Mucosa of descending colon (tissue), 3 donors: ENCODE results near the gene SLIT3. TPM values are rescaled to one million over a fixed set of nuclear protein-coding genes. Genes with fewer than 3 reads are reported as not detected.

Experiments used
- ATAC-seq: fragments of 200-7000 bp; cut with Tn5 transposase; one replicate; pipeline ENCODE4 v1.9.1; 2020; ENCODE audit warnings: mild to moderate bottlenecking, moderate library complexity
- DNase-seq, 3 donors: peaks; one replicate each; pipeline ENCODE4 v3.0.0-alpha.2; 2020
- H3K36me3 ChIP-seq: fragments of 200-600 bp; one replicate; pipeline ENCODE4 v1.8.0; 2021; ENCODE audit warnings: low read depth, mild to moderate bottlenecking
- H3K4me1 ChIP-seq: fragments of 200-600 bp; one replicate; pipeline ENCODE4 v1.8.0; 2021; ENCODE audit warnings: low read depth, mild to moderate bottlenecking
- H3K4me3 ChIP-seq: fragments of 200-600 bp; one replicate; pipeline ENCODE4 v1.8.0; 2021; ENCODE audit warnings: mild to moderate bottlenecking
- H3K9me3 ChIP-seq: fragments of 200-600 bp; one replicate; pipeline ENCODE4 v1.8.0; 2021; ENCODE audit warnings: mild to moderate bottlenecking
- intact Hi-C, 2 donors: fragments of 100-400 bp; cut with DNase I in 1 of 2; cut with micrococcal nuclease in 1 of 2; formaldehyde crosslinking; loops; one replicate each; pipeline versions ENCODE4 v1.11.0 to v1.11.1; 2022; cut with DNase I, micrococcal nuclease
- total RNA-seq, 3 donors: library from RNA; stranded (reverse); fragmentation: NEBNext Ultra II Directional in 2 of 3; extraction: Animal tissue kit (Norgen Biotek cat#: 25700) in 2 of 3; gene quantifications; one replicate each; pipeline versions ENCODE4 v1.2.1 to v1.2.4, GENCODE V29; 2021 to 2023
- TF ChIP-seq, protein P1 (sequence below): fragments of 200-600 bp; IDR thresholded peaks from one replicate; pipeline ENCODE4 v1.8.0; 2022; ENCODE audit warnings: antibody characterized with exemption, mild to moderate bottlenecking
- donor health status: DM: no; HTN: no; CAD: no; lungs with moderate emphysema.
- donor health status: DM: no; HTN: no; CAD: no.
- donor health status: DM: no; HTN: yes; CAD: no.

Gene SLIT3
- total RNA-seq, 3 donors from 2014 or later, result 4.2 to 25.5 (median 16.1) TPM

DNA sequence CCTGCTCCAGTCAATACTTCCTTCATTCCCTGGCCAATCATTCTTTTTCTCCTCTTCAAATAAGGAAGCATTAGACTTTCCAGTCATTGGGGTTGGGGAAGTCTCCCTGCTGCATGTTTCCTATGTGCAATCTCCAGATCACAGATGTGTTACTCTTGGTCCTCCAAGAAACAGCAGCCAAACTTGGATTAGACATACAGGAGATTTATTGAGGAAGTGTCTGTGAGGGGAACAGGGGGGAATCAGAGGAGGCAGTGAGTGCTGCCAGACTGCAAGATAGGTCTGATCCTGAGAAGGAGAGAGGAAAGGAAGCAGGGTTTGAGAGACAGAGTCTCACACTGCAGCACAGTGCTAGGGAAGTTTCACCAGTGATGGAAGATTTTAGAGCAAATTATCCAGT, 40.6 kb upstream of the SLIT3 start:
- Histone ChIP-seq H3K4me3 (no peak overlapping the region), H3K4me1 (no peaks in the 10 kb centered on the region), H3K36me3 (no peaks in the 10 kb centered on the region), H3K9me3 (no peaks in the 10 kb centered on the region)
- TF ChIP-seq, protein P1, sequence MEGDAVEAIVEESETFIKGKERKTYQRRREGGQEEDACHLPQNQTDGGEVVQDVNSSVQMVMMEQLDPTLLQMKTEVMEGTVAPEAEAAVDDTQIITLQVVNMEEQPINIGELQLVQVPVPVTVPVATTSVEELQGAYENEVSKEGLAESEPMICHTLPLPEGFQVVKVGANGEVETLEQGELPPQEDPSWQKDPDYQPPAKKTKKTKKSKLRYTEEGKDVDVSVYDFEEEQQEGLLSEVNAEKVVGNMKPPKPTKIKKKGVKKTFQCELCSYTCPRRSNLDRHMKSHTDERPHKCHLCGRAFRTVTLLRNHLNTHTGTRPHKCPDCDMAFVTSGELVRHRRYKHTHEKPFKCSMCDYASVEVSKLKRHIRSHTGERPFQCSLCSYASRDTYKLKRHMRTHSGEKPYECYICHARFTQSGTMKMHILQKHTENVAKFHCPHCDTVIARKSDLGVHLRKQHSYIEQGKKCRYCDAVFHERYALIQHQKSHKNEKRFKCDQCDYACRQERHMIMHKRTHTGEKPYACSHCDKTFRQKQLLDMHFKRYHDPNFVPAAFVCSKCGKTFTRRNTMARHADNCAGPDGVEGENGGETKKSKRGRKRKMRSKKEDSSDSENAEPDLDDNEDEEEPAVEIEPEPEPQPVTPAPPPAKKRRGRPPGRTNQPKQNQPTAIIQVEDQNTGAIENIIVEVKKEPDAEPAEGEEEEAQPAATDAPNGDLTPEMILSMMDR, result no peak
- DNase-seq (no peak), ATAC-seq (no peak)
- intact Hi-C loops, result no loop called here

DNA sequence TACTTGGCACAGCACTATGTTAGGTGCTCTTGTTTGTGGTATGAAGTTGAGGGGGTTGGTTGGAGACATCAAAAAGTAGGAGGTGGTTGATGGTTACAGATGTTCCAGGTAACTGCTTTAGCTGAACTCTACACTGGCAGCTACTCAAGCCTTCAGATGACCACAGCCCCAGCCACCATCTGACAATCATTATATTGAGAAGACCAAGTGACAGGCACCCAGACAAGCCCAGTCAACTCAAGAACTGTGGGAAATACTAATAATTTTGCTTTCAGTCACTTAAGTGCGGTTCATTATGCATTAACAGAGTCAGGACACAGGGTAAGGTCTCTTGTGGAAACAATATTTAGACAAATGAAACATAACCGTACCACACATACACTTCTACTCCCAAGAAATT, 38.9 kb upstream of the SLIT3 start:
- H3K4me1 ChIP-seq, result no peaks in the 10 kb centered on the region
- intact Hi-C loops, result no loop called here
- TF ChIP-seq, protein P1, result no peak
- H3K4me3 ChIP-seq, result no peak overlapping the region
- no peak for DNase-seq
- no peaks in the 10 kb centered on the region for H3K36me3 ChIP-seq
- no peaks in the 10 kb centered on the region for H3K9me3 ChIP-seq
- ATAC-seq, result no peak

DNA sequence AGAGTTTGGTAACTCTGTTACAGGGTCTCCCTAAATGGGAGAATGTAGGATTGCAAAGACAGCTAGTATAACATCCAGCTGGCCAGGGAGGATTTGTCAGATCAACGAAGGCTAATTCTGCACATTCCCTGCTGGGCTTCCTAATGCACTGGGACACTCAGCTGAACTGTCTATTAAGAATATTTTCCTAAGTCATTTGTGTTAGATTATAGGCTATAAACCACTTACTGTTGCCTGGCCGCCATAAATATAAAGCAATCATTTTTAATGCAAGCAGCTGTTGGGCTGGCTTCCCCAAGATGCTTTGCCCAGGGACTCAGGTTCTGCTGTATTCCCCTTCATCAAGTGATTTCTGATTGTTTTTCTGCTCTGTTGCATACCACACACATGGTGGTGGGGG, 35.3 kb upstream of the SLIT3 start:
- intact Hi-C loops, result no loop called here
- no peak for ATAC-seq
- Histone ChIP-seq H3K4me3 (no peak overlapping the region), H3K9me3 (no peaks in the 10 kb centered on the region), H3K36me3 (no peaks in the 10 kb centered on the region), H3K4me1 (no peaks in the 10 kb centered on the region)
- DNase-seq, result no peak
- TF ChIP-seq, protein P1, result no peak

DNA sequence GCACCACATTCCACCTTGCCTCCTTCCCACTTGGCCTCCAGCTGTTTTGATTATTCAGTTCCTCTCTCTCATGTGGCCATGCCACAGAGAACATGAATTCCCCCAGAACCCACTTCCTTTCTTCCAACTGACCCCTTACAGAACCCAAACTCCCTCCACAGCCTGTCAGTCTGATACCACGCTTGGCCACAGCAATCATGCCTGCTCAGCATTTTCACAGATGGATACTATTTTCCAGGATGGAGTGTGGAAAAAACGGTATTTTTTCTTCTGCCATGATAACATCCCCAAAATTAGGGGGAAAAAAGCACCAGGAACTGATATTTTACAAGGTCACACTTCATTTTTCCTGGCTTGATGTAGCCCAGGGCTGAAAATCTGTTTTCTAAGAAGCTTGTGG, 34.9 kb upstream of the SLIT3 start:
- Histone ChIP-seq H3K4me3 (no peak overlapping the region), H3K9me3 (no peaks in the 10 kb centered on the region), H3K4me1 (no peaks in the 10 kb centered on the region), H3K36me3 (no peaks in the 10 kb centered on the region)
- DNase-seq, result no peak
- no peak for ATAC-seq
- TF ChIP-seq, protein P1, result no peak
- intact Hi-C loops, result no loop called here

DNA sequence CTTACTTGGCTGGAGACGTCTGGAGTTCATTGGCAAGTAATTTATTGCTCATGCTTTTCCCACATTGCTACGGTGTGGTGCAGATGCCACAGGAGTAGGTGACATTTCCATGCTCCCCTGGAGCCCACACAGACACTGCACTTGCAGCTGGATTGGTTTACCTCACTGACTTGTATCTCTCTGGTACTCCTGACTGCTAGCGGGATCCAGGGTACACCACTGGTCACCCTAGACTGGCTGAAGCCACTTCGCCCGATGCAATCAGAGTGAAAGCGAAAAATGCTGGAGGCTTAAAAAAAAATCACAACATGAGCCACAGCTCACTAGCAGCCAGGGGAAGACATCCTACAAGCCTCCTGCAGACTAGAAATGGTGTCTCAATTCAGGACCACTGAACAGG, 32.6 kb upstream of the SLIT3 start:
- intact Hi-C loops, result no loop called here
- ATAC-seq (no peak), DNase-seq (no peak)
- H3K9me3 ChIP-seq, result no peaks in the 10 kb centered on the region
- TF ChIP-seq, protein P1, result no peak
- H3K4me3 ChIP-seq, result no peak overlapping the region
- H3K36me3 ChIP-seq, result no peaks in the 10 kb centered on the region
- no peaks in the 10 kb centered on the region for H3K4me1 ChIP-seq

DNA sequence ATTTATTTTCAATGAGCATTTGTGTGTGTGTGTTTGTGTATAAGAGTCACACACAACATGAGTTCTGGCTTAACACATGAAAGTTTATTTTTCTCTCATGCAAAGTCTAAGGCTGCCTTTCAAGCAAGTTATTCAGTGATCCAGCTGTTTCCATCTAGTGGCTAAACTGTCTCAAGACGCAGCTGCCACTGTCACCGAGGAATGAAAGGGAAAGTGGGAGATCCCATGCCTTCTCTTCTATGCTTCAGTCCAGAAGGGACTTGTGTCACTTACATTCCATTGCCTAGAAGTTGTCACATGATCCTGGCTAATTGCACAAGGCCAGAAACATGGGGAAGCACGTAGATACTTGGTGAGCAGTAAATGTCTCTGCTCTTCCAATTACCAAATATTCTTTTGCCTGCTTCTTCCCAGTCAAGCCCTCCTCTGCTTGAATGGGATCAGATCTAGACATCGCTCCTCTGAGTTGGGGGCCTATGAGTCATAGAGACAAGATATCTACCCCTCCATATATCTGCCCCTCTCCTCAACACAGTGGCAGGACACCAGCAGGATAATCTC, 30.4 kb upstream of the SLIT3 start:
- Histone ChIP-seq H3K9me3 (no peaks in the 10 kb centered on the region), H3K36me3 (no peaks in the 10 kb centered on the region), H3K4me3 (no peak overlapping the region), H3K4me1 (no peaks in the 10 kb centered on the region)
- ATAC-seq (no peak), DNase-seq (no peak)
- TF ChIP-seq, protein P1, result no peak
- intact Hi-C loops, result no loop called here
